Ovary (tissue), 9 donors: Measurements from ENCODE around the gene USP20. TPM values are rescaled to one million over a fixed set of nuclear protein-coding genes. Genes with fewer than 3 reads are reported as not detected.

Experiments used
- DNase-seq, 5 donors: peaks; one replicate each; pipeline ENCODE4 v3.0.0-alpha.2; 2019 to 2020
- H3K27ac ChIP-seq, 2 donors: fragments of 200-600 bp; one replicate each; pipeline versions ENCODE4 v1.5.1 to v1.8.0; 2019 to 2022
- H3K27me3 ChIP-seq: fragments of 200-600 bp; one replicate; pipeline ENCODE4 v1.8.0; 2022
- H3K36me3 ChIP-seq: fragments of 200-600 bp; sonication (generic); one replicate; pipeline ENCODE4 v1.5.1; 2019
- H3K4me1 ChIP-seq: one replicate; pipeline ENCODE4 v1.8.1; 2013; ENCODE audit warnings: mild to moderate bottlenecking, moderate library complexity; ENCODE audit not compliant: insufficient read depth
- H3K4me3 ChIP-seq: fragments of 200-600 bp; sonication (generic); one replicate; pipeline ENCODE4 v1.5.1; 2017
- H3K9me3 ChIP-seq, 2 donors: fragments of 200-600 bp in 1 of 2; sonication (generic) in 1 of 2; one replicate each; pipeline versions ENCODE4 v1.5.1 to v1.8.1; 2013 to 2019; ENCODE audit warnings: mild to moderate bottlenecking in 1 of 2, moderate library complexity in 1 of 2
- CTCF ChIP-seq, 3 donors: fragments of 450-650 bp in 2 of 3; fragments of 200-600 bp in 1 of 3; IDR thresholded peaks; one replicate each; pipeline versions ENCODE4 v1.5.1 to v1.8.0; 2016 to 2022; ENCODE audit warnings: antibody characterized with exemption in 3 of 3, mild to moderate bottlenecking in 1 of 3
- EP300 ChIP-seq: sonication (generic); formaldehyde crosslinking; IDR thresholded peaks from one replicate; pipeline ENCODE4 v1.6.1; 2017; ENCODE audit warnings: antibody characterized with exemption
- POLR2A ChIP-seq: fragments of 450-650 bp; IDR thresholded peaks from one replicate; pipeline ENCODE4 v1.6.1; 2017; ENCODE audit warnings: antibody characterized with exemption, mild to moderate bottlenecking, moderate library complexity
- WGBS, 3 donors: extraction: QIAGEN DNeasy Blood & Tissue Kit in 1 of 3; methylation state at CpG; one replicate each; pipeline versions ENCODE4 v1.1.5 to v1.1.7; 2013 to 2017; 5-methylcytosine and 5-hydroxymethylcytosine counted together
- intact Hi-C, 4 donors: fragments of 100-400 bp; cut with DNase I; formaldehyde crosslinking; loops; one replicate each; pipeline versions ENCODE4 v1.11.0 to v1.15.1; 2022 to 2023
- polyA plus RNA-seq, 2 donors: library from polyadenylated mRNA; stranded (reverse); fragments of 200-250 nt in 1 of 2; fragments of 350-450 nt in 1 of 2; fragmentation: Illumina TruSeq in 1 of 2; extraction: RNeasy Lipid Tissue Mini Kit (QIAGEN cat#74804) in 1 of 2; gene quantifications; one replicate each; pipeline ENCODE4 v1.2.3, GENCODE V29; 2013 to 2014
- total RNA-seq, 7 donors: library from RNA; depleted of rRNA in 2 of 7; stranded (reverse); fragments of >200 nt in 2 of 7; fragmentation: NEBNext Ultra II Directional in 3 of 7; extraction: Animal tissue kit (Norgen Biotek cat#: 25700) in 3 of 7; gene quantifications; one replicate each; pipeline versions ENCODE4 v1.1.0 to v1.2.4, GENCODE V29; 2016 to 2023
- donor health status: DM: no; HTN: no; CAD: no; lungs with moderate emphysema.
- donor health status: DM: no; HTN: no; CAD: no.
- donor health status: Bipolar disorder and iron deficiency.
- donor health status: DM: yes; HTN: yes; CAD: no.
- donor health status: DM: no; HTN: no; CAD: no.
- donor health status: DM: yes; HTN: yes; CAD: no.

The USP20 gene
- total and polyA plus RNA-seq, 9 donors, result 6.8 to 39.8 (median 30.7) TPM

DNA sequence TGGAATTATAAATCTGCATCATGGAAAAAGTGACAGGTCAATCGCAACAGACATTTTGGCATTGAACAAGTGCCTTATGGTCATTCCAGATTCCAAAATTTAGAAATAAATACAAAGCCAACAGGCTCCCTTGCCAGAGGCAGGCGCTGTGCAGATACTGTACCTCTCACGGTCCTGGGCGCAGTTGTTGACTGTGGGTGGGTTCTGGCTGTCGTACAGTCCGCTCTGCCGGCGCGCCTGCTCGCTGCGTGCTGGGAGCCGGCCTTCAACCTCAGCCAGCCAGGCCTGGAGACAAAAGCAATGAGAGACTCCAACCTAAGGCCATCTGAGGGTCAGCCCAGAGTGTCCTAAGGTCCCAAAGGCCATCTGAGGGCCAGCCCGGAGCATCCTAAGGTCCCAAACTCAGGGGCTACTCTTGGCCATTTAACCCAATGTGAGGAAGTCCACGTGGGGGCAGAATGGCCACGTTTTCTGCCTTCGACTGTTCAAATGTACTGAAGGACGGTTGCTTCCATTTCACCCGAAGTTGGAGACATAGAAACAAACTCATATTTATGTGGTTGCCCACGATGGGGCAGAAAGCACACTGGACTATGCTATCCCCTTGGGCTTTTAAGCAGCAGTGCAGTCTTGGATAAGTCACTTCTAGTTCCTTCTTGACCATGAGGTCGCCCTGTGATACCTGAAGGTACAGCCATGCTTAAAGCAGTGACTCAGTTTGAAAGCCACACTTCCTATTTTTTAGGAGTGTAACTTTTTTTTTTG is 65.2 kb downstream of the USP20 start:
- Histone ChIP-seq H3K36me3 (no peaks in the 10 kb centered on the region), H3K27ac (no peak overlapping the region), H3K4me3 (no peak overlapping the region), H3K27me3 (no peaks in the 10 kb centered on the region), H3K9me3 (no peaks in the 10 kb centered on the region), H3K4me1 (no peaks in the 10 kb centered on the region)
- no peak for DNase-seq
- intact Hi-C loops, result no loop called here
- no peak for TF ChIP-seq POLR2A
- WGBS, 3 donors, result 91 to 94% (median 92%) methylated on average over 20 of the region's 20 CpGs

- H3K4me1 ChIP-seq, result no peaks in the 10 kb centered on the region
- no peaks in the 10 kb centered on the region for H3K36me3 ChIP-seq
- DNase-seq, result no peak
- no peak overlapping the region for H3K27ac ChIP-seq
- H3K9me3 ChIP-seq, result no peaks in the 10 kb centered on the region
- intact Hi-C loops, result no loop called here
- no peaks in the 10 kb centered on the region for H3K27me3 ChIP-seq
- no peak overlapping the region for H3K4me3 ChIP-seq
- WGBS, 3 donors, result 79 to 84% (median 84%) methylated on average over 9 of the region's 9 CpGs
- TF ChIP-seq CTCF (IDR thresholded peaks at IDR 0.05) (no peak), EP300 (no peak), POLR2A (no peak)
These were observed 66.9 kb downstream of the USP20 start for GRCh38 chr9:129901993-129902739.

DNA sequence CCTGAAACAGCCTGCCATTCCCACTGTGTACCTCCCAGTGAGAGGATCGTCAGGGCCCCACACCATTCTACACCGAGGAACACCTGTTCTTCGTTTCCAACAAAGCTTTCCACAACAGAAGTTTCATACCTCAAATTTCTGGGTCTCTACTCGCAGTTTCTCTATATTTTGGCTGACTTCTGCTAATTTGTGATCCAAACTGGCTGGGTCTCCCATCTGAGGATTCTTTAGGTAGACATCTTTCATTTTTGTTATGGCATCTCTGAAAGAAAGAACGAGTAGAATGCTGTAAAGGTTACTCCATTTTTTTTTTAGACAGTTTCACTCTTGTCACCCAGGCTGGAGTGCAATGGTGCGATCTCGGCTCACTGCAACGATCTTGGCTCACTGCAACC is 67.5 kb downstream of the USP20 start:
- no peaks in the 10 kb centered on the region for H3K27me3 ChIP-seq
- no peak for DNase-seq
- H3K27ac ChIP-seq, result no peak overlapping the region
- intact Hi-C loops, result no loop called here
- no peaks in the 10 kb centered on the region for H3K4me1 ChIP-seq
- H3K36me3 ChIP-seq, result no peaks in the 10 kb centered on the region
- no peak overlapping the region for H3K4me3 ChIP-seq
- no peak for TF ChIP-seq EP300
- TF ChIP-seq CTCF (IDR thresholded peaks at IDR 0.05), result no peak
- TF ChIP-seq POLR2A, result no peak
- WGBS, 3 donors, result 84 to 89% (median 88%) methylated on average over 8 of the region's 8 CpGs
- H3K9me3 ChIP-seq, result no peaks in the 10 kb centered on the region

DNA sequence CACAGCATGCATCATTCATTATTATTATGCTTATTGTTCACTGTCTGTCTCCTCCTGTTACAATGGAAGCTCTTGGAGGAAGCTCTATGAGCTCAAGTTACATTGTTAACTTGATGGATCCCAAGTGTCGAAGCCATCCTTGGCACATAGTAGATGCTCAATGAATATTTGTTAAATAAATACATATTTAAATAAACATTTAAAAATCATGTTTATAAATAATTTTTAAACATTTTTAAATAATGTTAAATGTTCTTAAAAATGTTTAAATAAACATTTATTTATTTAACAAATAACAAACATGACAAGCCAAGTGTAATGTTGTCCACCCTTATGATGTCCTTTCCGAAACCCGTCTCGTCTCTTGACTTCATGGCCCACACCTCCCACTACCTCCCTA is 69.5 kb downstream of the USP20 start:
- intact Hi-C loops, result no loop called here
- 87 to 96% (median 95%) methylated on average over 4 of the region's 4 CpGs for WGBS, 3 donors
- no peaks in the 10 kb centered on the region for H3K27me3 ChIP-seq
- DNase-seq, result no peak
- H3K36me3 ChIP-seq, result no peaks in the 10 kb centered on the region
- no peaks in the 10 kb centered on the region for H3K9me3 ChIP-seq
- H3K27ac ChIP-seq, result no peak overlapping the region
- H3K4me1 ChIP-seq, result no peaks in the 10 kb centered on the region
- H3K4me3 ChIP-seq, result no peak overlapping the region
- TF ChIP-seq POLR2A (no peak), EP300 (no peak), CTCF (IDR thresholded peaks at IDR 0.05) (no peak)

DNA sequence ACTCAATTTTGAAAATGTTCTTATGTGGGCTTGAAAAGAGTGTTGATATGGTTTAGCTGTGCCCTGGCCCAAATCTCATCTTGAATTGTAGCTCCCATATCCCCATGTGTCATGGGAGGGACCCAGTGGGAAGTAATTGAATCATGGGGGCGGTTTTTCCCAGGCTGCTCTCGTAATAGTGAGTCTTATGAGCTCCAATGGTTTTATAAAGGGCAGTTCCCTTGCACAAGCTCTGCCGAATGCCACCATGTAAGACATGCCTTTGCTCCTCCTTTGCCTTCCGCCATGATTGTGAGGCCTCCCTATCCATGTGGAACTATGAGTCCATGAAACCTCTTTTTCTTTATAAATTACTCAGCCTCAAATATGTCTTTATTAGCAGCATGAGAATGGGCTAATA is 71.0 kb downstream of the USP20 start:
- WGBS, 3 donors, result 96 to 97% (median 96%) methylated on average over 4 of the region's 4 CpGs
- no peak for DNase-seq
- H3K27ac ChIP-seq, result no peak overlapping the region
- H3K36me3 ChIP-seq, result no peaks in the 10 kb centered on the region
- no peaks in the 10 kb centered on the region for H3K4me1 ChIP-seq
- H3K27me3 ChIP-seq, result no peaks in the 10 kb centered on the region
- no peak overlapping the region for H3K4me3 ChIP-seq
- TF ChIP-seq CTCF (IDR thresholded peaks at IDR 0.05) (no peak), POLR2A (no peak), EP300 (no peak)
- no peaks in the 10 kb centered on the region for H3K9me3 ChIP-seq
- intact Hi-C loops, result no loop called here
